Measurements from ENCODE around the gene COL17A1.

The COL17A1 gene

GRCh38 chr10:104080762-104081161 is 4.9 kb downstream of the COL17A1 start:
- H3K79me2 ChIP-seq (ENCODE audit: insufficient read depth, low read depth): no peaks in the 10 kb centered on the region
- no peak overlapping the region for H2AFZ ChIP-seq (ENCODE audit: low read depth)
- peak; percentile 57 for TF ChIP-seq CTCF (conservative IDR thresholded peaks at IDR 0.05; ENCODE audit: low read depth, low read length)
- H3K4me3 ChIP-seq (IDR thresholded peaks at IDR 0.05; ENCODE audit: insufficient read depth, low read depth, low read length): no peak overlapping the region
- no peaks in the 10 kb centered on the region for H3K4me1 ChIP-seq (ENCODE audit: low read depth, poor library complexity, severe bottlenecking)
- no peak overlapping the region for H3K9ac ChIP-seq
- H3K27me3 ChIP-seq (ENCODE audit: insufficient read depth, low read depth): no peaks in the 10 kb centered on the region
- no peak overlapping the region for H3K4me2 ChIP-seq
- no peaks in the 10 kb centered on the region for H3K36me3 ChIP-seq (ENCODE audit: insufficient read depth)
- H4K20me1 ChIP-seq (ENCODE audit: insufficient read depth): no peaks in the 10 kb centered on the region
- no peak overlapping the region for H3K27ac ChIP-seq

DNA sequence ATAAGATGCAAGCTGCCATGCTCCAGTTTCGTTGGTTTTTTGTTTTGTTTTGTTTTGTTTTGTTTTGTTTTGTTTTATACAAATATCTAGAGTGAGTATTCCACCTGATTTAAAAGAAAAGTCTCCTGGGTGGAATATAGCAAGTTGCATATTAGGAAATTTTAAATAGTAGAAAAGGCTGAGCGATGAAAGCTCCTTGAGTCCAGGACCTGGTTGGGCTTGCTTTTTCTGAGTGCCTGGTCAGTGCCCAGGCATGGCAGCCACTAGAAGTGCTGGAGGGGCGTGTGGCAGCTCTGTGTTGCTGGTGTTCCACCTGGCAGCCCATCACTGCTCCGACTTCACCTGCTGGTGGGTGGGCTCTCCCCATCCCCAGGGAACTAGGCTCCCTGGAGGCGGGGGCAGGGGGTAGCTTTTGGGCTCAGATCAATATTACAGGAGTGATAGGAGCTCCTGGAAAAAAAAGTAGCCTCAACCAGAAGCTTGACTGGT is 8.0 kb downstream of the COL17A1 start:
- H3K27me3 ChIP-seq (ENCODE audit: insufficient read depth, low read depth): no peaks in the 10 kb centered on the region
- H3K9ac ChIP-seq: no peak overlapping the region
- no peaks in the 10 kb centered on the region for H3K36me3 ChIP-seq (ENCODE audit: insufficient read depth)
- no peak overlapping the region for H2AFZ ChIP-seq (ENCODE audit: low read depth)
- H4K20me1 ChIP-seq (ENCODE audit: insufficient read depth): no peaks in the 10 kb centered on the region
- no peak overlapping the region for H3K27ac ChIP-seq
- no peak overlapping the region for H3K4me2 ChIP-seq
- no peaks in the 10 kb centered on the region for H3K4me1 ChIP-seq (ENCODE audit: low read depth, poor library complexity, severe bottlenecking)
- H3K79me2 ChIP-seq (ENCODE audit: insufficient read depth, low read depth): no peaks in the 10 kb centered on the region
- no peak for TF ChIP-seq CTCF (conservative IDR thresholded peaks at IDR 0.05; ENCODE audit: low read depth, low read length)
- no peak overlapping the region for H3K4me3 ChIP-seq (IDR thresholded peaks at IDR 0.05; ENCODE audit: insufficient read depth, low read depth, low read length)

GRCh38 chr10:104077247-104077646 is 8.4 kb downstream of the COL17A1 start:
- H2AFZ ChIP-seq (ENCODE audit: low read depth): no peak overlapping the region

GRCh38 chr10:104076743-104077160 is 8.9 kb downstream of the COL17A1 start:
- Histone ChIP-seq H3K36me3 (ENCODE audit: insufficient read depth) (no peaks in the 10 kb centered on the region), H4K20me1 (ENCODE audit: insufficient read depth) (no peaks in the 10 kb centered on the region), H3K4me3 (IDR thresholded peaks at IDR 0.05; ENCODE audit: insufficient read depth, low read depth, low read length) (no peak overlapping the region), H2AFZ (ENCODE audit: low read depth) (no peak overlapping the region), H3K27me3 (ENCODE audit: insufficient read depth, low read depth) (no peaks in the 10 kb centered on the region), H3K79me2 (ENCODE audit: insufficient read depth, low read depth) (no peaks in the 10 kb centered on the region), H3K4me1 (ENCODE audit: low read depth, poor library complexity, severe bottlenecking) (no peaks in the 10 kb centered on the region), H3K4me2 (no peak overlapping the region), H3K27ac (no peak overlapping the region), H3K9ac (no peak overlapping the region)
- TF ChIP-seq CTCF (conservative IDR thresholded peaks at IDR 0.05; ENCODE audit: low read depth, low read length): no peak

More at GRCh38 chr10:104077247-104077646, 8.4 kb downstream of the COL17A1 start:
- Histone ChIP-seq H3K27ac (no peak overlapping the region), H3K4me1 (ENCODE audit: low read depth, poor library complexity, severe bottlenecking) (no peaks in the 10 kb centered on the region), H3K36me3 (ENCODE audit: insufficient read depth) (no peaks in the 10 kb centered on the region), H3K4me2 (no peak overlapping the region), H4K20me1 (ENCODE audit: insufficient read depth) (no peaks in the 10 kb centered on the region), H3K27me3 (ENCODE audit: insufficient read depth, low read depth) (no peaks in the 10 kb centered on the region), H3K9ac (no peak overlapping the region), H3K79me2 (ENCODE audit: insufficient read depth, low read depth) (no peaks in the 10 kb centered on the region), H3K4me3 (IDR thresholded peaks at IDR 0.05; ENCODE audit: insufficient read depth, low read depth, low read length) (no peak overlapping the region)
- no peak for TF ChIP-seq CTCF (conservative IDR thresholded peaks at IDR 0.05; ENCODE audit: low read depth, low read length)

All from KMS-11 (cell line).